22Rv1 (cell line): Measurements from ENCODE around the gene KRTAP10-4.

ENCODE experiments used
- CTCF ChIP-seq: fragments of 450-650 bp; IDR thresholded peaks from 2 replicates; pipeline ENCODE4 v1.5.1; 2017; ENCODE audit warnings: mild to moderate bottlenecking
- ZFX ChIP-seq: fragments of 450-650 bp; IDR thresholded peaks from 2 replicates; pipeline ENCODE4 v1.6.1; 2017; ENCODE audit warnings: antibody characterized with exemption, borderline replicate concordance

GRCh38 chr21:44606495-44606894 is 33.0 kb downstream of the KRTAP10-4 start:
- TF ChIP-seq CTCF (no peak), ZFX (no peak)
